Measurements from ENCODE around the gene RFC5.

RFC5 gene

DNA sequence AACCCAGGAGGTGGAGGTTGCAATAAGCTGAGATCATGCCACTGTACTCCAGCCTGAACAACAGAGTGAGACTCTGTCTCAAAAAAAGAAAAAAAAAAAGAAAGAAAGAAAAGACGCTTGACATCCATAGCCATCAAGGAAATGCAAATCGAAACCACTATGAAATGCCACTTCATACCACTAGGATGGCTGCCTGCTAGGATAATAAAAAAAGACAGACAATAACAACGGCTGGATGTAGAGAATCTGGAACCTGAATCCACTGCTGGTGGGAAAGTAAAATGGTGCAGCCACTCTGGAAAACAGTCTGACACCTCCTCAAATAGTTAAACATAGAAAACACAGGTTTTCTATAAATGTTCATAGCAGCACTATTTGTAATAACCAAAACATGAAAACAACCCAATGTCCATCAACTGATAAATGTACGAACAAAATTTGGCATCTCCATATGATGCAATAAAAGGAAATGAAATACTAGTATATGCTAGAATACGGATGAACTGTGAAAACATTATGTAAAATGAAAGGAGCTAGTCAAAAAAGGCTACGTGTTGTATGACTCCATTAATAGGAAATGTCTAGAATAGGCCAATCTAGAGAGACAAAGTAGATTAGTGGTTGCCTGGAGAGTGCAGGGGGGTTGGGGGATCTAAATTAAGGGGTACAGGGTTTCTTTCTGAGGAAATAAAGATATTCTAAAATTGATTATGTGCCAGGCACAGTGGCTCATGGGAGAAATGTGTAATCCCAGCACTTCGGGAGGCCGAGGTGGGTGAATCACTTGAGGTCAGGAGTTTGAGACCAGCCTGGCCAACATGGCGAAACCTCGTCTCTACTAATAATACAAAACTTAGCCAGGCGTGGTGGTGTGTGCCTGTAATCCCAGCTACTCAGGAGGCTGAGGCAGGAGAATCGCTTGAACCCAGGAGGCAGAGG, 34.7 kb downstream of the RFC5 start:
- DNase-seq (ENCODE audit: low read depth, low spot score), result peak; percentile 16

DNA sequence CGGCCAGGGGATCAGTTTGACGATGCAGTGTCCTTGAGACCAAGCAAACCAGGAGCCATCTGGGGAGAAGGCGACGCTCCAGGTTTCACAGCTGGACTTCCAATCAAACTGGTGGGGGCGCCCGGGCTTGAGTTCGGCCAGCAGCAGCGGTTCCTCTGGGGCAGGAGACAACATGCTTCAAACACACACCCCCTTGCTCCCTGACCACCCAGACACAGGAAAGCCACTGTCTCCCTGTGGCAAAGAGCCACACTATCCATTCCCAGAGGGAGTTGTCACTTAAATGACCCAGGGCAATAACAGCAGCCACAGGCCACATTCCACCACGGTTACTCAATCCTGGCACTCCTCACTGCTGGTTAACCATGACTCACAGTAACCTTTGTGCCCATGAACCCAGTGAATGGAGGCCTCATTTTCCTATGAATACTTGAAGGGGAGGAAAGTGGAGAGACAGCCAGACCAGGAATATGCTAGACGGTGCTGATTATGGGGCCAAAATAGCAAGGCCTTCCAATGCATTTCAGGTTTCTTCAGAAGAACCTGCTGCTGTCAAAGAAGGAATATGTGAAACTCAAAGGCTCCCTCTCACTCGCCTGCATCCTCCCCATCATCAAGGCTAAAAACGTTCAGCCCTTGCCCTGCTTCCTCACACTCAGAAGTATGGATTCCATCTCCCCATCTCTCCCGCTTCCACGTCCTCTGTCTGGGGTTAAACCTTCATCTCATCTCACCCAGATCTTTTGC, 36.0 kb downstream of the RFC5 start:
- peak; percentile 98 for DNase-seq (ENCODE audit: low read depth, low spot score)

DNA sequence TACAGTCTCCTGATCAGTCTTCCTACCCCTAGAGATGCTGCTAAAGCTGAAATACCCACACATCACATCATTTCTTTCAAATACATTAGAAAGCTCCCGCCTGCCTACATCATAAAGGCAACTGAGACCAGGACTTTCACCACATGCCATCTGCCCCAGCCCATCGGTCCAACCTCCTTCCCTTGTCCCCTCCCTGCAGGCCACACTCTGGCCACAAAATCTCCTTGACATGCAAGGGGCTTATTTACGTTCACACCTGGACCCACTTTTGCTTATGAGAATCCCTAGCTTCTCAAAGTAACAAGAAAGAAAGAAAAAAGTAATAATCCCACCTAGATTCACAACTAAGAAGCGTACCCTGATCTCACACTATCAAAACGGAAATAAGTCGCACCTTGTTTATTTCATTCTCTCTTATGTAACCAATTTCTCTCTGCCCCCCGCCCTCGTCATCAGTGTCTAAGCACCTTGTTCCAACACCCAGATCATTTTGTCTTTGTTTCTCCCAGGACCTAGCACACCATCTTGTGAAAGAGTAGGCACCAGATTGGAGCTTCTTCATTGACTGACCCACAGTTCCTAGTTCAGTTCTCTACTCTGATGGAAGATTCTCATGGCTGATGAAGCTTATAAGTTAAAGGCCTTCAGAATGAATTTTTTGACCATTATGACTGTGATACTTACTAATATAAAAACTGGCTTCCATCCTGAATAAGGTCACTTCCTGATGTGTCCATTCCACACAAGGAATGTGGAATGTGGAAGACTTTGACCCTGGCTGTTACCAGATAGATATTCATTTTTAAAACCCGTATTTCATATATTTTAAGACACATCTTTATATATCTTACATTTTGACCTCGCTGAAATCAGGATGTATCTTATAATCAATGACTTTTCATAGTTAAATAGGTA, 36.8 kb downstream of the RFC5 start:
- DNase-seq (ENCODE audit: low read depth, low spot score), result no peak

DNA sequence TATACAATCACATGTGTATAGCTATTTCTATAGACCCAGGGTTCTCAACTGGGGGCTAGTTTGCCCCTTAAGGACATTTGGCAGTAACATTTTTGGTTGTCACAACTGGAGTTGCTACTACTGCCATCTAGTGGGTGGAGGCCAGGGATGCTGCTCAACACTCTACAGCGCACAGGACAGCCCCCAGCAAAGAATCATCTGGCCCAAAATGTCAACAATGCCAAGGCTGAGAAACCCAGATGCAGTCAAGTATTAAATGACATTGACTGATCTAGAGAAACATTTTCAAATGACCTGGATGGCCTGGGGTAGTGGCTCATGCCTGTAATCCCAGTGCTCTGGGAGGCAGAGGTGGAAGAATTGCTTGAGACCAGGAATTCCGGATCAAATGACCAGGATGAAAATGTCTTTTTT, 38.6 kb downstream of the RFC5 start:
- peak; percentile 47 for DNase-seq (ENCODE audit: low read depth, low spot score)

DNA sequence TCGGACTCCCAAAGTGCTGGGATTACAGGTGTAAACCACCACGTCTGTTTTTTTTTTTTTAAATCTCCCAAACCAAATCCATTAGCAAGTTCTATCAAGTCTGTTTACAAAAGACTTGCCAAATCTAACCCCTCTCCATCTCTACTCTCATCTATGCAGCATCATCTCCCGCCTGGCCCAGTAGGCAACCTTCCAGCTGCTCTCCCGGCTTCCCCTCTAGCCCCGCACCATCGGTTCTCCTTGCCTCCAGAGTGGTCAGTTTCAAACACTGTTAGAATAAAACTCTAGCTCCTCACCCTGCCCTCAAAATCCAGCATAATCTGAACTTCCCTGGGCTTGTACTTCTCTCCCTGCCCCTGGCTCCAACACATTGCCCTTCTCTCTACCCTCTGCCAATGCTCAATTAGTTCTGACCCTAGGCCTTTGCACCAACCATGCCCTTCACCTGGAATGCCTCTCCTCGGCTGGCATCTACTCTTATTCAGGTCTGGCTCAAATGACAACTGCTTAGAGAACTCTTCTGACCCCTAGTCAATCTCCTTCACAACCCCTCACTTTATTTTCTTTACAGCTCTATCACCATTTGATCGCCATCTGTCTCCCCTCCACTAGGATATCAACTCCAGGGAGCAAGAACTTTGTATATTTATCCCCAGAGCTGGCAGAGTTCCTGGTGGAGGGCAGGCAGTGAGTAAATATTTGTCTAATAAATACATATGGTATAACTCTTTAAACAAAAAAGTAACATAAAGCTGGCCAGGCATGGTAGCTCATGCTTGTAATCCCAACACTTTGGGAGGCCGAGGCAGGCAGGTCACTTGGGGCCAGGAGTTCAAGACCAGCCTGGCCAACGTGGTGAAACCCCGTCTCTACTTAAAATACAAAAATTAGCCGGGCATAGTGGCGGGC, 39.6 kb downstream of the RFC5 start:
- no peak for DNase-seq (ENCODE audit: low read depth, low spot score)

DNA sequence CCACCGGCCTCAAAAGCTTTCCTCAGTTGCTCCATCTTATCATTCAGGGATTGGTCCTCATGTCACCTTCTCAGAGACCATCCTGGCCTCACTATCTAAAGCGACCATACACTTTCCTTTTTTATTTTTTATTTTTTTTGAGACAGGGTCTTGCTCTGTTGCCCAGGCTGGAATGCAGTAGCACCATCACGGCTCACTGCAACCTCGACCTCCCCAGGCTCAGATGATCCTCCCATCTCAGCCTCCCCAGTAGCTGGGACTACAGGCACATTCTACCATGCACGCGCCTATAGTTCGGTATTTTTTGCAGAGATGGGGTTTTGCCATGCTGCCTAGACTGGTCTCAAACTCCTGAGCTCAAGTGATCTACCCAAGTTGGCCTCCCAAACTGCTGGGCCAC, 41.7 kb downstream of the RFC5 start:
- DNase-seq (ENCODE audit: low read depth, low spot score), result no peak

DNA sequence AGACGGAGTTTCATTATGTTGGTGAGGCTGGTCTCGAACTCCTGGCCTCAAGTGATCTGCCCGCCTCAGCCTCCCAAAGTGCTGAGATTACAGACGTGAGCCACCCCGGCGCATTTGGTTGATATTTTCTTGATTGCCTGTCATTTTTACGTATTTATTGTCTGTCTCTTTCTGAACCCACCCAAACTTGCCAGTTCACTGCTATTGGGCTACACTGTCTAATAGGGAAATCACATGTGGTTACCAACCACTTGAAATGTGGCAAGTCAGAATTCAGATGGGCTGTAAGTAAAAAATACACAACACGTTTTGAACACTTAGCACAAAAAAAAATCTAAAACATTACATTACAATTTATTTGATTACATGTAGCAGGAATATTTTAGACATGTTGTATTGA, 42.4 kb downstream of the RFC5 start:
- peak; percentile 20 for DNase-seq (ENCODE audit: low read depth, low spot score)

DNA sequence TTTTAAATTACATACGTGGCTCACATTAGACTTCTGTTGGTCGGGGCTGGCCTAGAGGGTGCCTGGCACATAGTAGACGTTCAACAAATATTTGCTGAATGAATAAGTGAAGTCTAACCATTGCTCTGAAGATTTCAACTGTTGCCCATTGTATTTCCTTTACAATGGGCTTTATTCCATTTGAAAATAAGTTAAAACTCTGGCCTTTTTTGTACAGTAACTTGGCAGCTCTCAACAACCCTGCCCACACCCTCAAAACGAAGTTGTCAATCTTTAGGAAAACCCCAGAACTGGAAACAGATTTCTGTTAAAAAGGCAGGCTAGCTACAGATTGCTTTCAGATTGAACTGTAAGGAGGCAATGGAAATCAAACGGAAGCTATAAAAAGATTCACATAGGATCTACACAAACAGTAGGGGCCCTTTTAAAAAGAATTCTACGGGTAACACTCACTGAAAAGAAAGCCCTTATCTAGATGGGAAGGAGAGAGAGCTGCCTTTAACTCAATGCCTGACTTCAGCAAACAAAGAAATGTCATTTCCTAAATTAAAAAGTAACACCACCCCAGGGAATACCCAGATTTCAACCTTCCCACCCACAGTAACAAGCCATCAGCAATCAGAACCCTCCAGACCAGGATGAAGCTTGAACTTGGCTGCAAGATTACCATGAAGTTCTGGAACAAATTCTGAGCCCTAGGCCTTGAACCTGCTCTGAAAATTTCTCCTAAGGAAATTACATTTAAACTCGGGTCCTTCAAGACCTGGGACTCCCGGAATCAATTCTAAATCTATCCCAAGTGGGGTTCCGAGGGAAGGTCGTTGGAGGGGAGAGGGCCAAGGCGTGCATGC, 43.1 kb downstream of the RFC5 start:
- DNase-seq (ENCODE audit: low read depth, low spot score), result peak; percentile 59

DNA sequence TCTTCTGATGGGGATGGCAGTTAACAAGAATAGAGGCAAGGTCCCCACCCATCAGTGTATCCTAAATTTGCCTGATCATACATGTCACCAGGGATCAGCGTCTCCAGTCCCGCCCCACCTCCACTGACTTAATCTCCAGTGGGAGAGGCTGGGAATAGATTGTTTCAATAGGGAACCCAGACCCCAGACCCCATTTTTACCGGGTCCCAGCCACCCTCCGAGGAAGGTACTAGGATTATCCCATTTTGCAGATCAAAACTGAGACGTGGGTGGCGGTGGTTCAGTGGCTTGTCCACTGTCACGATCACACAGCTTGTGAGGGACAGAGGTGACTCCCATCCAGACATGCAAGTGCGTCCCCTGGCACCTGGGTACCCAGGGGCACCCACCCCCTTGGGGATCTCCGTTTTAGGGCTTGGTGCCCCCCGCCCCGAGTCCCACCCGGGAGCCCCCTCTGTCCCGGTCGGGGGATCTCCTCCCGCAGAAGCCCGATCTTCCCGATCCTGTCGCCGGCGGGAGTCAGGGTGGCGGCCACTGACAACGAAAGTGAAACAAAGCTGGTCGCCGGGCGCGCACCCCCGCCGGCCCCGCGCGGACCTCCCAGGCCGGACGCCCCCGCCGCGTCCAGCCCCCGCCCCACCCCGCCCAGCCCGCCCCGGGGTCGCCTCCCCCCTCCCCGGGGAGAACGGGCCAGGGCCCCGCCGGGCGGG, 44.0 kb downstream of the RFC5 start:
- DNase-seq (ENCODE audit: low read depth, low spot score), result peak; percentile 69

DNA sequence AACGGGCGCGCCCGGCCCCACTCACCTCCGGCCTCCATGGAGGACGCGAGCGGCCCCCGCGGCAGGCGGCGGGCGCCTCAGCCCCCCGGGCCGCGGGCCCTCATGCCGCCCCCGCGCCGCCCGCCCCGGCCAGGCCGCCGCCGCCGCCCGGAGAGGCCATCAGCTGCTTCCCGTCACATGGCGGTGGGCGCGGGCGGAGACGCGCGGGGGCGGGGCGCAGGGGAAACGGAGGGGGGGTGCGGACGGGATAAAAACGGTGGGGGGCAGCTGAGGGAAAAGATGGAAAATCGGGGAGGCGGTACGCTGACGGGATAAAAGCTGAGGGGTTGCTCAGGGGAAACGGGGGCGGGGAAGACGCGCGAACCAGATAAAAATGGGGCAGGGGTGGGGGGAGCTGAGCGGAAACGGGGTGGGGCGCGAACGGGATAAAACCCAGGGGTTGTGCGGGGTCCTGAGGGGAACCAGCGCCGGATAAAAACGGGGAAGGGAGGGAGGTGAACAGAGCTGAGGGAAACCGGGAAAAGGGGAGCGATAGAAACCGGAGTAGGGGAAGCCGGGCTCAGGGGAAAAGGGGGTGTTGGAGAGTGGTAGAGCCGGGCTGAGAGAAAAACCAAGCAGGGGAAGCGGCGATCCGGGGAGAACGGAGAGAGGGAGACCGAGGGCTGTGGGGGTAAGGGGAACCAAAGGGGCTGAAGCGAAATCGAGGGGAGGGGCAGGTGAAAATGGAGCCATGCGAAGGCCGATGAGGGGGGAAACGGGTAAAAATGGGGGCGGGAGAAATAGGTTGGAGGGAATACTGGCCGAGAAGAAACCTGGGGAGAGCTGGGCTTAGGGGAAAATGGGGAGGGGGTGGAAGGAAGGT, 44.7 kb downstream of the RFC5 start, which contains the start of gene WSB2:
Gene WSB2 (minus strand): TSS at position 169 of the 862 bp plus-strand sequence. CDS start 131 bp downstream, at position 38.
- peak; percentile 84 for DNase-seq (ENCODE audit: low read depth, low spot score)

DNA sequence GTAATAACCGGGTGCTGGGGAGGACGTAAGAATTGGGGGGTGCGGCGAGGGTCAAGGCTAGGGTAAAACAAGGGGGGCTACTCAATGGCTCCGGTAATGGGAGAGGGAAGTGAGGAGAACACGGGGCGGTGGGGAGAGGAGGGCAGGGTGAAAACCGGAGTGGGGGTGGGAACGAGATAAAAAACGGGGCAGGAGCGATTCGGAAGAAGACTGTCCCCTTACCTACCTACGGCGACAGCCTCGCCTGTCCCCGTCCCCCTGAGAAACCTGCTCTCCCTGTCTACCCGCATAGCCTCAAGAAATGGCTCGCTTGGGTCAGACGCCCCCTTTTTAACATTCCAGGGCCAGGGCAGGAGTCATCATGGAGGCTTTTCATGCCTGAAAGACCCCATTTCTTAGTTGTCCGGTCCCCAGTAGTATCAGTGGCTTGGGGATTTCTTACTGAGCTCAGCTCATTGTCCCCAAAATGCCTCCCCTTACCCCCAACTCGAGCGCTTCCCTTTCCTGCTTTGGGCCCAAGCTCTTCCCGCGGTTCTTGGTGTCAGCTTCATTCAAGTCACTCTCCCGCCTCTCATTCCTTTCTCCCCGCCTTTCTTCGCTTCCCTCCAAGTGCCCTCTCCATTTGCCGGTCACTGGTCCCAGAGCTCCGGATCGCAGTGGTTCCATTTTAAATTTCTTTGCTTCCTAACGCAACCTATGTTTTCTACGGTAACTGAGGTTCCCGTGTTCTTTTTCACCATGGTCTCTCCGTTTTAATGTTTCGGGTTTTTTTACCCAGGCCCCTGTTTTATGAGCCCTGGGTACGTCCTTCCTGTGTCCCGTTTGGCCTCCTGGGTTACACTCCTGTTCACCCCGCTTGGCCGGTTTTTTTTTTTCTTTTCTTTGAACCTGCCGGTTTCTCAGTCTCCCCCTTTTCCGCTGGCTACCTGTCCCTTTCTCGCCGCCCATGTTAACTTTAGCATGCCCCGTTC, 45.7 kb downstream of the RFC5 start:
- peak; percentile 71 for DNase-seq (ENCODE audit: low read depth, low spot score)

DNA sequence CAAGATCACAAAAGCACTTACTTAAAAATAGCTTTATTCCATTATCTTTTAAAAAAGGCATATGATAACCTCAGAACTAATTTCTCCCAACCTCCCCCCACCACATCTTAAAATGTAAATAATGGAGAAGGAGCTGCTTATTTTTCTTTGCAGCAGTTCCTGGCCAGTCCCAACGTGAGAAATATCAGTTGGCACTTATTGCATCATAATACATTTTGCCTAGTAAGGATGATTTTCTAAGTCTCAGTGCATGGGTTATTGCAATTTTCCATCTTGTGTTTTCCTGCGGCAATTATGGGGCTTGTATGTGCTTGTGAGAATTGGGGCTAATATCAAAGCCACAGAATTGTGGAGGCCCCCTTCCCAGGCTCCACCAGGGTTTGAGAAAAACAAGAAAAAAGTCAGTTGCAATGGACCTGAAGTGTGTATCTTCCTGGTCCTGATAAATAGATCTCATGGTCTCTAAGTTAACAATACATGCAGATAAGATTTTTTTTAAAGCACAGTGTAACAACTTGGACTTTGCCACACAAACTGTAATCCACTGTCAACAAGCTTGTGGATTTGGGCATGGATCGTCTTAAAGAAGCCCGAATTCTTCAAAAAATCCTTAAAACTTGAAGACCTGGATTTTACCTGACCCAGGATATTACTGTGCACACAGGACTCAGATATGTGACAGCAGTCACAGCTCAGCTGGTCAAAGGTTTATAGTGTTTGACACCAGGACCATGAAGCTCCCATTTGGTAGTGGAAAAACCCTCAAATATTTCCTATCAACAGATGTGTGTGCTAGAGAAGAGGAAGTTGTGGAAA, 47.3 kb downstream of the RFC5 start:
- no peak for DNase-seq (ENCODE audit: low read depth, low spot score)

DNA sequence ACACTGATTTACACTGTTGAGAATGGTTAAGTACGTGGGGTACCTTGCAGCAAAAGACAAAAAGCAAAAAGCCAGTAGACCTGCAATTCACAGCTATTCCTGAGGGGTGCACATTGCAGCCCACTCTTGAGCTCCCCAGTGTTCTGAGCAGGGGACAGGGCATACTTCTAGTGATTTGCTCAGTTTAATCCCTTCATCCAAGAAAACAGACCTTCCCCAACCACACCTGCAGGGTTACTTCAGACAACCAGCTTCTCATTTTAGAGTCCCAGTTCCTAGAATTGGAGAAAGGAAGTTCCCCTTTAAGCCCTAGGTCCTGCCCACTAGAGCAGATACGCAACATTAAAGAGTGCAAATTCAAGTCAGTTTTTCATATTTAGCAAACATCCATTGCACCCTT, 48.1 kb downstream of the RFC5 start:
- no peak for DNase-seq (ENCODE audit: low read depth, low spot score)

DNA sequence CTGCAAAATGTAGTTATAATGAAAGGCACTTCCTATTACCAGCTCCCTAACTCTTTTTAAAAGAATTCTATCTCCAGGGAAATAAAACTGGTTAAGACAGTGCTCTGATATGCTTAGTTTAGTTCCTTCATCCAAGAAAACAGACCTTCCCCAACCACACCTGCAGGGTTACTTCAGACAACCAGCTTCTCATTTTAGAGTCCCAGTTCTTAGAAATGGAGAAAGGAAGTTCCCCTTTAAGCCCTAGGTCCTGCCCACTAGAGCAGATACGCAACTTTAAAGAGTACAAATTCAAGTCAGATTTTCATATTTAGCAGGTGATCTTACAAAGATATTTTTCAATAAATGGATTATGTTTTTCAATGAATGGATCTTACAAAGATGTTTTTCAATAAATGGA, 48.9 kb downstream of the RFC5 start:
- DNase-seq (ENCODE audit: low read depth, low spot score), result no peak

DNA sequence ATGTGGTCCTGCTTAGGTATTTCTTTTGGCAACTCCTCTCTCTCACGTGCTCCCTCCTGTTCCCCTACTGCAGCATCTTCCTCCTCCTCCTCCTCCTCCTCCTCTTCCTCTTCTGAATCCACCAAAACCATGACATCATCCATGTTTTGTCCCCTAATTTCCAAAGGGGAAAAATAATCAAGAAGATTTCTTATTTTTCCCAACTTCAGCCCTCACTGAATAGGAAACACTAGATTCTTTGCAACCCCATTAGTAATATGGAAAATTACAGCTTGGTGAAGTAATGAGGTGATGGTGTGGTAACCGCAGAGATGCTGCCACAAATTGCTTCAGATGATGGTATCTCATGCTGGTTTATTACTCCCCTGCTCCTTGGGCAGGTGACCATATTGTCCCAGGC, 51.9 kb downstream of the RFC5 start:
- DNase-seq (ENCODE audit: low read depth, low spot score), result no peak

DNA sequence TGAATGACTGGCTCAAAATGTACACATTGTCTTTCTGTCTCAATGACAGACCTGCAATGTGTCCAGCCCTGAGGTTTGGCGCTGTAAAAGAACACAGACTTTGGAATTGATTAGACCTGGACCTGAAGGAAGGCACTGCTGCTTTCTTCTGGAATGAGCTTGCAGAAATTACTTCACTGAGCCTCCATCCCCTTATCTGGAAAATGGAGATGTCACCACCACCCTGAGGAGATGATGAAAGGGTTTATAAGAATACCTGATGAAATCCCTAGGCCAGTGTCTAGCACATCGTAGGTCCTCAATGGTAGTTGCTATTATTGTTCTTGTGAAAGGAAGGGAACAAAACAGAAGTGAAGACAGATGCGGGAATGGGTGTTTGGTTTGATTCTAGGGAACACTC, 54.1 kb downstream of the RFC5 start:
- no peak for DNase-seq (ENCODE audit: low read depth, low spot score)
